AG09309 (cell line): ENCODE measurements around the gene AACS.
A peak's percentile ranks its signal among the peaks of the same experiment; 100 is the strongest.

Experiments used
- DNase-seq: peaks from one replicate; pipeline ENCODE4 v3.0.0-alpha.2; 2010; ENCODE audit warnings: low read depth
- H3K4me3 ChIP-seq: 2 replicates; pipeline ENCODE4 v1.5.1; 2011; ENCODE audit warnings: mild to moderate bottlenecking, low read depth, low read length, moderate library complexity; ENCODE audit not compliant: control insufficient read depth
- CTCF ChIP-seq: IDR thresholded peaks from 2 replicates; pipeline ENCODE4 v1.5.1; 2011; ENCODE audit warnings: mild to moderate bottlenecking, low read depth, low read length, inconsistent platforms; ENCODE audit not compliant: insufficient read depth, control insufficient read depth; ENCODE audit errors: missing control alignments

AACS gene

GRCh38 chr12:125090437-125090836 is 25.2 kb downstream of the AACS start:
- no peak for DNase-seq
- H3K4me3 ChIP-seq: no peak overlapping the region
- no peak for TF ChIP-seq CTCF

DNA sequence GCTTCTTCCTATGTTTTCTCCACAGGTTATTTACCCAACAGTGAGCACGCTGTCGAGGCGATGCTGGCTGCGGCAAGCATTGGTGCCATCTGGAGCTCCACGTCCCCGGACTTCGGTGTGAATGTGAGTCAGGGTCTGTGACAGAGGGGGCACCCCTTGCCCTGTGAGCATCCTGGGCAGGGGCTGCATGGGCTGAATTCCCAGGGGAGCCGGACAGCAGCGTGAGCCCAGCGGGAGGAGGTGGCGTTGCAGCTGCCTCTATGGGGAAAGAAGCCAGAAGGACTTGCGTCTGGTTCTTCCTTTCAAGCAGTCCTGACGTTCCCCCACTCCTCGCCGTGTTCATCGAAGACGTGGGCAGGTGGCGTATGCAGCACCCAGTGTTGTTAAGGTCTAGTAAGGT is 26.2 kb downstream of the AACS start:
- H3K4me3 ChIP-seq: no peak overlapping the region
- TF ChIP-seq CTCF: no peak
- no peak for DNase-seq

GRCh38 chr12:125092108-125092871 is 27.1 kb downstream of the AACS start:
- DNase-seq: no peak
- TF ChIP-seq CTCF: no peak
- no peak overlapping the region for H3K4me3 ChIP-seq

- TF ChIP-seq CTCF: no peak
- H3K4me3 ChIP-seq: no peak overlapping the region
- peak; percentile 16 for DNase-seq
Observed at GRCh38 chr12:125092872-125093680, 27.8 kb downstream of the AACS start.

DNA sequence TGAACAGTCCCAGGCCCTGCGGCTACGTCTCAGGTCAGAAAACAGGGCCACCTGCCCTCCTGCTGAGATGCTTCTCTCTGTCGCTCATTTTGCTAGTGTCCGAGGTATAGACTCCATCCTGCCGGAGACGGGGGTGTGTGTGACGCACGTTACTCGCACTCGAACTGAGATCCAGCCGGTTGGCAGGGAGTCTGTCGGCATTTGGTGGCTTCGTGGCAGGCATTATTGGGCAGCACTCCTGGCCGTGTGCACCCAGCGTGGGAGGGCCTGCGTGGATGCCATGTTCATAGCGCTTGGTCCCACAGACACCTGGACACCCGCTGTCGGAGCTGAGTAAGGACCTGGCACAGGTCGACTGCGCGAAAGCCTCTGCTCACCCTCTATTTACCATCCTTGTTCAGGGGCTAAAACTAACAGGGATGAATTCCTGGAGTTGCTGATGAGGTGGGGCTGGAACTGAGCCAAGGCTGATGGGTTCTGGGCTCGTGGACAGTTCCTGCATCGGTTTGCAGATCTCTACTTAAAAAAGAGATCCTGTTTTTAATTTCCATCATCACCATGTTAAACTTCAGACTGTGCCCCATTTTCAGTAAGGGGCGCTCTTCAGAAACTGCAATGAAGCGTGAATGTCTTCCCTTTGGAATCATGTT is 28.6 kb downstream of the AACS start:
- TF ChIP-seq CTCF: no peak
- H3K4me3 ChIP-seq: no peak overlapping the region
- no peak for DNase-seq

DNA sequence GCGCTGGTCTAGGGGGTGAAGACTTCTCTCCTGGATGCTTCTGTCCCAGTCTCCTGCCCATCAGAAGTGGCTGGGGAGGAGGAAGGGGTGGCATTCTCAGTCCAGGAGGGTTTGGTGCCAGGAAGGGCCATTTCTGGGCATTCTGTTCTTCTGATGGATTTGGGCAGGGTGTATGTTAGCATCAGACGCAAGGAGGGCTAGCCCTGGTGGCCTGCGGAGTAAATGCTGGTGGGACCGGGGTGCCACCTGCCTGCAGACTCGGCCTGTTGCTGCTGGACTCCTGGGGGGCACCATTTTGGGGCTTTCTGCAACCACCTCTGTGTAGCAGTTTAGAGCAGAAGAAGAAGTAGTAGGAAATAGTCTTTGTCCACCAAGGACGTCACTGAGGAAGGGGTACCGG is 31.7 kb downstream of the AACS start:
- no peak for DNase-seq
- TF ChIP-seq CTCF: no peak
- no peak overlapping the region for H3K4me3 ChIP-seq
